H1 (cell line): Measurements from ENCODE around the gene TRMT10A. TPM values are rescaled to one million over a fixed set of nuclear protein-coding genes. Genes with fewer than 3 reads are reported as not detected.

Experiments
- CEBPB ChIP-seq: IDR thresholded peaks from 2 replicates; pipeline ENCODE4 v1.6.1; 2012; ENCODE audit warnings: low read depth, low read length
- CHD7 ChIP-seq: fragments of 300-600 bp; sonication (generic); IDR thresholded peaks from 2 replicates; pipeline ENCODE4 v1.7.1; 2012; ENCODE audit warnings: low read length, moderate library complexity, mild to moderate bottlenecking, inconsistent platforms; ENCODE audit not compliant: insufficient replicate concordance
- JUN ChIP-seq: IDR thresholded peaks from 2 replicates; pipeline ENCODE4 v1.6.1; 2011; ENCODE audit warnings: low read depth, mild to moderate bottlenecking, improper control_type of control experiment, low read length
- KDM4A ChIP-seq: IDR thresholded peaks from one replicate; pipeline ENCODE4 v1.7.1; 2012; ENCODE audit warnings: low read depth, mild to moderate bottlenecking, moderate library complexity, low read length, inconsistent platforms; ENCODE audit not compliant: severe bottlenecking
- RFX5 ChIP-seq: IDR thresholded peaks from 2 replicates; pipeline ENCODE4 v1.6.1; 2011; ENCODE audit warnings: low read depth, low read length, improper control_type of control experiment, borderline replicate concordance
- RNF2 ChIP-seq: fragments of 200-900, 300-1000 bp; sonication (generic); IDR thresholded peaks from 2 replicates; pipeline ENCODE4 v1.7.1; 2016; ENCODE audit warnings: borderline replicate concordance, low read depth, mild to moderate bottlenecking, antibody characterized with exemption, low read length; ENCODE audit not compliant: poor library complexity, severe bottlenecking; ENCODE audit errors: missing control alignments
- SP4 ChIP-seq: IDR thresholded peaks from 2 replicates; pipeline ENCODE4 v1.6.1; 2012; ENCODE audit warnings: low read length, inconsistent platforms
- polyA plus RNA-seq, 7 experiments: library from polyadenylated mRNA; depleted of rRNA in 3 of 7; stranded (reverse) in 5 of 7; unstranded in 2 of 7; fragments of >200 nt in 5 of 7; fragments of 200-250 nt in 2 of 7; gene quantifications; 1 replicate in 5 of 7; 2 replicates in 1 of 7; 4 replicates in 1 of 7; pipeline versions ENCODE4 v1.2.1 to v1.2.3, GENCODE V29; 2011 to 2013; ENCODE audit warnings: missing spikeins in 2 of 7, mixed read lengths in 2 of 7
- total RNA-seq: library from RNA; stranded (reverse); fragmentation: NEBNext Ultra II Directional; extraction: Animal tissue kit (Norgen Biotek cat#: 25700); gene quantifications from 2 replicates; pipeline ENCODE4 v1.2.1, GENCODE V29; 2021

TRMT10A gene
- total and polyA plus RNA-seq, 2 of the 8 experiments (the other 6 are each of a cell fraction or from before 2014, with no cell fraction given): 1.5 to 3.8 TPM

- no peak for TF ChIP-seq CHD7
- no peak for TF ChIP-seq JUN
- no peak for TF ChIP-seq RNF2
- TF ChIP-seq RFX5: no peak
- no peak for TF ChIP-seq KDM4A
- TF ChIP-seq SP4: no peak
- TF ChIP-seq CEBPB: no peak
These were observed 8.8 kb upstream of the TRMT10A start (continued) for GRCh38 chr4:99572527-99573240.
